Measurements from ENCODE around the gene CNTLN.
"Not testable (repeated sequence)": the region's sequence is repeated elsewhere in the genome, so short reads cannot be mapped to it uniquely, and the experiment has no call there.

The CNTLN gene

GRCh38 chr9:17177496-17177895 is 42.7 kb downstream of the CNTLN start:
- not testable (repeated sequence) for DNase-seq

- no peak for DNase-seq
Observed at GRCh38 chr9:17185481-17186029, 50.7 kb downstream of the CNTLN start.

GRCh38 chr9:17191082-17191481 is 56.2 kb downstream of the CNTLN start:
- no peak for DNase-seq

GRCh38 chr9:17204611-17205152 is 69.8 kb downstream of the CNTLN start:
- DNase-seq, result no peak

- DNase-seq, result no peak
Observed at GRCh38 chr9:17216011-17216410, 81.2 kb downstream of the CNTLN start.

GRCh38 chr9:17216646-17217045 is 81.8 kb downstream of the CNTLN start:
- DNase-seq, result no peak

- no peak for DNase-seq
Observed at GRCh38 chr9:17217272-17217671, 82.4 kb downstream of the CNTLN start.

GRCh38 chr9:17219261-17219660 is 84.4 kb downstream of the CNTLN start:
- DNase-seq, result no peak

- DNase-seq, result no peak
Observed at GRCh38 chr9:17222932-17223331, 88.1 kb downstream of the CNTLN start.

GRCh38 chr9:17225407-17225806 is 90.6 kb downstream of the CNTLN start:
- no peak for DNase-seq

- no peak for DNase-seq
Observed at GRCh38 chr9:17229945-17230560, 95.2 kb downstream of the CNTLN start.

- DNase-seq, result no peak
Observed at GRCh38 chr9:17230646-17231045, 95.8 kb downstream of the CNTLN start.

- no peak for DNase-seq
Observed at GRCh38 chr9:17236147-17236546, 101.3 kb downstream of the CNTLN start.

- DNase-seq, result no peak
Observed at GRCh38 chr9:17246770-17247169, 111.9 kb downstream of the CNTLN start.

- no peak for DNase-seq
Observed at GRCh38 chr9:17251100-17251499, 116.3 kb downstream of the CNTLN start.

GRCh38 chr9:17268531-17269188 is 133.8 kb downstream of the CNTLN start:
- not testable (repeated sequence) for DNase-seq

GRCh38 chr9:17269799-17270198 is 135.0 kb downstream of the CNTLN start:
- no peak for DNase-seq

- no peak for DNase-seq
Observed at GRCh38 chr9:17272536-17272935, 137.7 kb downstream of the CNTLN start.

- DNase-seq, result no peak
Observed at GRCh38 chr9:17280350-17281012, 145.6 kb downstream of the CNTLN start.

- not testable (repeated sequence) for DNase-seq
Observed at GRCh38 chr9:17290673-17291072, 155.8 kb downstream of the CNTLN start.

- DNase-seq, result no peak
Observed at GRCh38 chr9:17291766-17292165, 156.9 kb downstream of the CNTLN start.

GRCh38 chr9:17293685-17294084 is 158.8 kb downstream of the CNTLN start:
- no peak for DNase-seq

GRCh38 chr9:17294822-17295624 is 160.2 kb downstream of the CNTLN start:
- no peak for DNase-seq
